GM21825 (cell line): ENCODE results near the gene ATP9B.
A peak's percentile ranks its signal among the peaks of the same experiment; 100 is the strongest.
"Not testable (repeated sequence)": the region's sequence is repeated elsewhere in the genome, so short reads cannot be mapped to it uniquely, and the experiment has no call there.

Experiments used
- ATAC-seq: cut with Tn5 transposase; IDR thresholded peaks from one replicate; pipeline ENCODE4 v1.9.1; 2021; ENCODE audit warnings: mild to moderate bottlenecking, moderate library complexity; ENCODE audit not compliant: unreplicated experiment

ATP9B gene

DNA sequence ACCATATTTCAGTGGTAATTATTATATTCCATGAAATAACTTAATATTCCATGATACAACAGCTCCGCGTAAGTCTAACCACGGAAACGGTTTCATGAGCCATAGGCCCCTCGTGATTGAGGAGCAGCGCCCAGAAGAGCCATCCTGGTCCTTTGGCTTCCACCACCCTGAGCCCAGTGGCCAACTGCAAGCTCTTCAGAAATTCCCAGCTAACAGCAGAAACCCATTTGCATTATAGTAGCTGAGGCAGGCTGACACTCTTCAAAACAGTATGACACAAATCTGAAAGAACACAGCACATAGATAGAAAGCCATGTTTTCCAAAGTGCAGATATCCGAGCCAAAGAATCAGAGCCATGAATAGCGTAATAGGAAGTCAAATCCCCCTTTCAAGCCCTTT lies 205.6 kb downstream of the ATP9B start:
- no peak for ATAC-seq

DNA sequence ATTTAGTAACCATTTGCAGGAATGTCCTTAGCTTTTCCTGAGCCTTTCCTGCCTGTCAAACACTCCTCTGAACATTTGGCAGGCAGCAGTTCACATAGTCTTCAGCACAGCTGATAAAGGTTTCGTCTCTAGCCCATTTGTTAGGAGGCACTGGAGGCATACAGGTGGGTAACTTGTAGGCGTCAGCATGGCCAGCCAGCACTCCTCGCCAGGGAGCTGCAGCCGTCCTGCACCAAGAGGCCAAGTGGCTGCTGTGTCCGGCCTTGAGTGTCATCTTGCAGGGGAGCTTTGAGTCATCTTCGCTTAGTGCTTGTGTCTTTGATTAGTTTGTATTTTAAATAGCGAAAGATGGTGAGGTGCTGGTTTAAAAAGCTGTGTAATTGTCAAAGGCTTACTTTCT lies 206.3 kb downstream of the ATP9B start:
- ATAC-seq, result no peak

DNA sequence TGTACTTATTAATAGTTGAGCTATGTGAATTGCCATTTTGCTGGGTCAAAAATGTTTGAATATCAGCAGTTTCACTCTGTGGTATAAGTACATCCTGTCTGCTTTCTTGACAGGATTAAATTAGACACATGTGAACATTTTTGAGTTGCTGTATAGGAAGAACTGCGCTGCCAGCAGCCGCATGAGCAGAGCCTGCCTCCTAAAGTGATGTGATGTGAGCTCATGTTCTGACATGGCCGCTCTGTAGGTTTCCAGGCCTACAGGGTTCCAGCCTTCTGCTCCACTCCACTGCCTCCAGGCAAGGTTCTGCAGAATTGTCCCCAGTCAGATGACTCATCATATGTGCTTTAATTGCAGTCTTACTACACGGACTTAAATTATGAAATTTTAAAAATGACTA lies 206.8 kb downstream of the ATP9B start:
- peak; percentile 89 for ATAC-seq

DNA sequence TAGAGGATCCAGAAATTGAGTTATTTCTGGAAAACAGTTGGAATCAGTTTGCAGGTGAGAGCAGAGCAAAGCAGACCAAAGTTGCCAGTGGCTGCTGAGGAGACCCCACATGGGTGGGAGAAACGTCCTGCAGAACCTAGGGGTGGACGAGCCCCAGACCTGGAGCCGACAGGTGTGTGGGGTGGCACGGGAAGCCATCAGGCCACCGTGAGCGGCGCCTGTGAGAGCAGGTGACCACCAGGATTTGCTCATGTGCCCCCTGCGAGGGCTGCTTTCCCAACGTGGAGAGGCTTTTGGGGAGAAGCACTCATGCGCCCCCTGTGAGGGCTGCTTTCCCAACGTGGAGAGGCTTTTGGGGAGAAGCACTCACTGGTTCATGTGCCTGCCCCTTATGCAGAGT lies 209.7 kb downstream of the ATP9B start:
- no peak for ATAC-seq

DNA sequence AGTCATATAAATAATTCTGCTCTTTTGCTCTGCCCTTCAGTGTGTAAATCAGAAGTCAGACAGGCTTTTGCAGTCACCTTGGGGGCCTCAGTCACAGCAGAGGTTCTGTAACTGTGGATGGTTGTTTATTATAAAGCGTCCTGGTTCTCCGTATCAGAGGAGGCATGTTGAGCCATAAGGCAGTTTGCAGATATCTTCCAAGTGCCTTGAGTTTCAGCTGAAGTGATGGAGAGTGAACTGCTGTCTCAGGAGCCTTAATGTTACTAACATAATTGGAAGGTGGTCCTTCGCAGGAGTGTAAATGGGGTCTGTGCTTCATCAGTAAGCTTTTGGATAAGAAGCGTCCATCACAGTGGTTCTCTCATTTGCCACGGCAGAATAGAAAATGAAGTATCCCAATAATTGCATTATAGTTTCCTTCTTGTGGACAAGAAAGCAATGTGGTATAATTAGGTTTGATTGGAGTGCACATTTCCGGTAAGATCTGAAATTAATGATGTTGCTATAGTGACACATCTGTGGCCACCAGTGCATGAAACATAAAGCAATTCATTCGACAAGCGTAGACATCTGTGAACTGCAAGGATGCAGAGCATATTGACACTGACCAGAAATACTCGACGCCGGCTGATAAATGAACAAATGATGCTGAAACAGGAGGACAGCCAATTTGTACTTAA lies 214.1 kb downstream of the ATP9B start:
- no peak for ATAC-seq

DNA sequence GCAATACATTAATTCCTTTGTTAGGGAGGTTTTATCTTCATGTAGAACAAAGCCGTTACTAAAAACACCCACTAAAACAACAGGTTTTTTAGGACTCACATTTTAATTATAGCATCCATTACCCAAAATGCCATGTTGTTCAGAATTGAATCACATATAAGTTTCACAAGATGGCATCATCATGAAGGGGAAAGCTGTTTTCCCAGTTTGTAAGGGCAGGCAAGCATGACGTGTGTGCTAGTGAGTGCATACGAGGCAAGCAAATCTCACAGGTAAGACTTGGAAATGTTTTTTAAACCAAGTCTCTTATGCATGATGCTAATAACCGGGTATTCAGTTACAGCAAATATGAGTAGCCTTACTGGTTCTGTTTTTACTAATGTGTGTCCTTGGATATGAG lies 214.7 kb downstream of the ATP9B start:
- ATAC-seq, result no peak

DNA sequence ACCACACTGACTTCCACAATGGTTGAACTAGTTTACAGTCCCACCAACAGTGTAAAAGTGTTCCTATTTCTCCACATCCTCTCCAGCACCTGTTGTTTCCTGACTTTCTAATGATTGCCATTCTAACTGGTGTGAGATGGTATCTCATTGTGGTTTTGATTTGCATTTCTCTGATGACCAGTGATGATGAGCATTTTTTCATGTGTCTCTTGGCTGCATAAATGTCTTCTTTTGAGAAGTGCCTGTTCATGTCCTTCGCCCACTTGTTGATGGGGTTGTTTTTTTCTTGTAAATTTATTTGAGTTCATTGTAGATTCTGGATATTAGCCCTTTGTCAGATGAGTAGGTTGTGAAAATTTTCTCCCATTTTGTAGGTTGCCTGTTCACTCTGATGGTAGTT lies 216.0 kb downstream of the ATP9B start:
- ATAC-seq, result not testable (repeated sequence)

DNA sequence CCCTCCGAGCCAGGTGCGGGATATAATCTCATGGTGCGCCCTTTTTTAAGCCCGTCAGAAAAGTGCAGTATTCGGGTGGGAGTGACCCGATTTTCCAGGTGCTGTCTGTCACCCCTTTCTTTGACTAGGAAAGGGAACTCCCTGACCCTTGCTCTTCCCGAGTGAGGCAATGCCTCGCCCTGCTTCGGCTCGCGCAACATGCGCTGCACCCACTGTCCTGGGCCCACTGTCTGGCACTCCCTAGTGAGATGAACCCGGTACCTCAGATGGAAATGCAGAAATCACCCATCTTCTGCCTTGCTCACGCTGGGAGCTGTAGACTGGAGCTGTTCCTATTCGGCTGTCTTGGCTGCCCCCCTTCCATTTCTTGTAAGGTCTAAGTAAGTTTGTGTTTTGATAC lies 221.2 kb downstream of the ATP9B start:
- not testable (repeated sequence) for ATAC-seq

DNA sequence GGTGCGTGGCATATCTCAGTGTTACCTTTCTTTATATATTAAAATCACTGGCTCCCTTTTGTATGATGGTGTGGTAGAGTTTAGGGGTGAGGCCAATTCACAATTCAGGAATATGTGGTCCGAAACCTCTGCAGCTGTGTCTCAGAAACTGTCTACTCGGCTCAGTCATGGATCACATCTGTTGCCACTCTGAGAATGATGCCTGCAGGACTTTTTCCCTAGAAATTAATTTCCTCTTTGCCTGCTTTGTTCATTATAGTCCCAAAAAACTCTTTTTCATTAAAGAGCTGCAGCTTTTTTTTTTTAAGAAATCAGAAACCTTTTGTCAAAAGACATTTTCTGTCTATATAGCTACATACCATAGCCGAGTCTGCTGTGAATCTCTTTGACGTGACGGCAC lies 221.7 kb downstream of the ATP9B start:
- no peak for ATAC-seq

DNA sequence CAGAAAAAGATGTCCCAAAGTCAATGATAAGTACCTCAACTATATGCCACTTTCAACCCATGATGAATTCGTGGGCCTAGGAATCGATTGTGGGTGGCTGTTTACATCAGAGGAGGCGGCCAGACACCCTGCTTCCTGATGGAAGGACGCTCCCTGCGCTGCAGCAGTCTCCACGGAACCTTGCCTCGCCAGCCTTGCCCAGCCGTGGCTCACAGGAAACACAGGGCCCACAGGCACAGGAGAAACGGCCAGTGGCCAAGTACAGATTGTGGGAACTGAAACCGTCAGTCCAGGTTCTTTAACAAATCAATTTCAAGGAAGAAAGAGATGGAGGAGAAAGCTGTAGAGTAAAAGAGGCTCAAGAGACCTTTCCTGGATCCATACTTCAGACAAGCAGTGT lies 225.0 kb downstream of the ATP9B start:
- ATAC-seq, result no peak

DNA sequence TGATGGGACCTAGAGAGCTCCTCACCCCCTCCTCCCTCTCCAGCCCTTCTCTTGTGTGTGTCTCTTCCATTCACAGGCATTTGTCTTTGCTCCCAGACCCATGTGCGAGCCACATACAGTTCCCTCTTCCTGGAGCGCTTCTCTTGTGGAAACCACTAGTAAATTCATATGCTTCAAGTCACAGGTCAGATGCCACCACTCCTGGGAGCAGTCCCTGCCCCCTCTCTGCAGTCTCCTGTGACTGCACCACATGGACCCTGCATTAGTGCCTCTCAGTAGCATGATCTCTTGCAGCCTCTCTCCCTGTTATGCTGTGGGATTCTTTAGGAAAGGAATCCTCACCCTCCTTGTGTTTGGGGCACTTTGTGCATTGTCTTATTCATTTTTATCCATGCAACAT lies 230.1 kb downstream of the ATP9B start:
- ATAC-seq, result no peak

DNA sequence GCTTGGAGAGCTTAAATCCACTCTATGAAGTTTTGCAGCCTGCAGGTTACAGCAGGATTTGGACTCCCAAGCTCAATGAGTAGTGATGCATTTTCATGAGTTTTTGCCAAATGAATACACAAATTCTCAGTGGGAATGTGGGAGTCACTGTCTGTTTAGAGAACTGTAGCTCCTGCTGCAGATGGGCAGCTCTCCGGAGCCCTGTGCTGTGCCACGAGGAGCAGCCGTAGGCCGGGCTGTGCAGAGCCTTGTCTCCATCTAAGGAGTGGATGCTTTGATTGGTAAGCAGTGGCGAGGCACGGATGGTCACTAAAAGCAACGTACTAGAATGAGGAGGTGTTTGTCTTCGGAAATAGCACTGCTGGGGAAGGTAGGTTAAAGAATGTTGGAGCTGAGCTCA lies 230.5 kb downstream of the ATP9B start:
- ATAC-seq, result no peak

DNA sequence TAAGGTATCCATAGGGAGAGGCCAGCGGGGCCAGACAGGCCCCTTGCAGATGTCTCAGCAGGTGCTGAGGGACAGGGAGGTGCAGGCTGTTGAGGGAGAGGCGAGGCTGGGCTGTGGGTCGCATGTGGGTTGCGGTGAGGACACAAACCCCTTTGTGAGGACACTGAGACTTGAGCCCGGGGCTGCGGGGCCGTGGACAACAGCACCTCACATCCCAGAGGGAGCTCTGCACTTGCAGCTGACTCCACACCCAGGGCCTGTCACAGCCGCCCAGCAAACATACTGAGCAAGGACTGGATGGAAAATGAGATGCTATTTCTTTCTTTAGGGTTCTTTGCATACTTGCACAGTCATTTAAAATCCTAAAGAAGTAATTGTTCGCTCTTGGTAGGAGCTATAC lies 231.2 kb downstream of the ATP9B start:
- ATAC-seq, result no peak

DNA sequence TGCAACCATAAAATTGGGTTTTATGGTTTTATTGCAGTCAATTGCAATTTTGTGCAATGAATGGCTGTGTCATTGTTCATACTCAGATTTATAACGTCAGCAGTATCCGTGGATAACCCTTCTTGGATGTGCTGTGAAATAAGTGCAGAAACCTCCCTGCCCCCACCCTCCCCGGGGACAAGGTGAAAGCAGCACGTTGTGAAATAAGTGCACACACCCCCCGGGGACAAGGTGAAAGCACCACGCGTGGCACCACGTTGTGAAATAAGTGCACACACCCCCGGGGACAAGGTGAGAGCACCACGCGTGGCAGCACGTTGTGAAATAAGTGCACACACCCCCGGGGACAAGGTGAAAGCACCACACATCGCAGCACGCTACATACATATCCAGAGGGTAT lies 232.9 kb downstream of the ATP9B start:
- ATAC-seq, result no peak

DNA sequence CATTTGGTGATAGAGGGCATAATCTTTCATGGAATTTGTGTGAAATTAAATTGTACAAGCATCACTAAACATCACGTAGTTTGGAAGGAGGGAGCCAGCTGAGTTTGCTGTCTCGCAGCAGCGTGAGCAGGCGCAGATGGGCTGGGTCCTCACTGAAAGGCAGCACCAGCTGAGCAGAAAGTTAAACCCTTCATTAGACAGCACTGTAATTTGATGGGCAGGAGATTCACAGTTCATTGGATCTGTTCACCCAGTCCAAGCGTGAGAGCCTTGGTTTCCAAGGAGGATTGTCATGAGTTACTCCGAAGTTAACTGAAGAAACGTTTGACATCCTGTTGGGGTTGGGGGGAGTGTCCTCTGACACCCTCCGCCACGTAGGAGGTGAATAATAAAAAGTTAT lies 236.7 kb downstream of the ATP9B start:
- ATAC-seq, result no peak

DNA sequence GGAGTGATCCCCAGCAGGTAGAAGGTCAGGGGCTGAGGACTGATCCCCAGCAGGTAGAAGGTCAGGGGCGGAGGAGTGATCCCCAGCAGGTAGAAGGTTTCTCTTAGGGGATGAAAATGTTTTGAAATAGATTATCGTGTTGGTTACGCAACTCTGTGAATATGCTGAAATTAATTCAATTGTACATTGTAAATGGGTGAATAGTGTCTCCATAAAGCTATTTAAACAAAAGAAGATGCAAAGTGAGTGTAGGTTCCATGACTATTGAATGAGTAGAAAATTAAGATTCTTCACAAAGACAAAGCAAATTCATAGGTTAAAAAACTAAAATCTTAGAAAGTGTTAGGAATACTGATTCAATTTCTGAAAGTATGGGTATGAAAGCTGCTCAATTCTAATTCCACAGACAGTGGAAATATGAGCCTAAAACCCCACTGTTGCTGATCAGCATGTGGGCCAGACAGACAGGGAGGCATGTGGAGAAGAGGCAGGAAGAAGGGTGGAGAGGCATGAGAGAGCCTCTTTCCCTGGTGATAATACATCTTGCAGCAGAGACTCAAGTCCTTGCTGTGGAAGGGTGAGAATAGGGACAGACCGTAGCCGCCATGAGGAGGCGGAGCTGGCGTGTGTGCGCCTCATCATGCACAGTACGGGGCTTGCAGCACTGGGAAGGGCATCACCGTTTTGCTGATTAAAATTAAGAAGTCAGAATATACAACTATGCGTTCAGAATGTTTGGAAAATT lies 240.6 kb downstream of the ATP9B start:
- no peak for ATAC-seq

DNA sequence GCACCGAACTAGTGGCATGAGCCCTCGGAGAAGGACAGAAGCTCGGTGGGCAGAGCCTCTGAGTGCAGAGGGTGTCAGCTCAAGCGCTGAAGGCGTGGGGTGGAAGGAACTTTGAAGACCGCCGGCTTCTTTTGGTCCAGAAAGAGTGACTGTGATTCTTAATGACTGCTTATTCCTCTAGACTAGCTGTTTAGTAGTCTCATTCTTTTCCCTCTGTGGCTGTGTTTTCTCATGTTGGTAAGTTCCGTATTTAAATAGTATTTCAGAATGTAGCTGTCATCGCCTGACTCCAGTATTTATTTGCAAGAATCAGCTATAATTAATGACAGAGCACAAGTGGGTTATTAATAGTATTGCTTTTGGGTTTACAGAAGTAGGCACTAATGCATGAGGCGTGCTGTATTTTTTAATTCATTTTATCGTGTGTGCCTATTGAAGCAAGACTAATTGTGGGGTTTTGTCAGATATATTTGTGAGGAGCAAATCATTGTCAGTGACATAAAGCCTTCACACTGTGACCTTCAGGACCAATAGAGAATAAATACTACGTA lies 245.7 kb downstream of the ATP9B start:
- no peak for ATAC-seq

DNA sequence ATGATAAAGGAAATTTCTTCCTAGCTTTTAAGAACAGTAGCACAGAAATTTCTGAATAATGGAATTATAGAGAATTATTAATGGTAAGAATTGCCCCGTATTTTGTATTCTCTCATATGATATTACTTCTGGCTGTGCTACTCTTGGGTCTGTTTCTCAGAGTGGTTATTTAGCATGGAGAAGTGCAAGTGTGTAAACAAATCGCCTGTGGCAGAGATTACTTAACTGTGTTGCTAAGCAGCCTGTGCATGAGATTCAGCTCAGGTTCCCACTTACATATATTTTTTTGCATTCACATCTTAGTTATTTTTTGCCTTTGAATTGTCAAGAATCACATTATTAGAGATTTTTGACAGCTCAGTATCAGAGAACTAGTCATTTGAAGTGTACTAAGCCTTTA lies 246.4 kb downstream of the ATP9B start:
- ATAC-seq, result no peak

DNA sequence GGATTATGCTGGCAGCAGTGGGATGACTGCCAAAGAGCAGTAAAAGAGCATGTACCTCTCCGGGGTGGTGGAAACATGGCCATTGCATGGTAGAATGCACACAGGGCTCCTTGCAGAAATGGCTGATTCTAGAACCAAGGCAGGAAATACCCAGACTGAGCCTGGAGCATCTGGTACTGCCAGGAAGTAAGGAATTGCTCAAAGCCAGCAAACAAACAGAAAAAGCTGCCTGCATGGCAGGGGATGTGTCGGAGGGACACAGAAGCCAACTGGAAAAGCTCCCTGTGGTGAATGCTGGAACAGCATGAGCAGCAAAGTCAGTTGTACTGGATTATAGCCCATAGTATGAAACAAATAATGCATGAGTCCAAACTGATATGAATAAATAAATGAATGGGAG lies 248.5 kb downstream of the ATP9B start:
- no peak for ATAC-seq

DNA sequence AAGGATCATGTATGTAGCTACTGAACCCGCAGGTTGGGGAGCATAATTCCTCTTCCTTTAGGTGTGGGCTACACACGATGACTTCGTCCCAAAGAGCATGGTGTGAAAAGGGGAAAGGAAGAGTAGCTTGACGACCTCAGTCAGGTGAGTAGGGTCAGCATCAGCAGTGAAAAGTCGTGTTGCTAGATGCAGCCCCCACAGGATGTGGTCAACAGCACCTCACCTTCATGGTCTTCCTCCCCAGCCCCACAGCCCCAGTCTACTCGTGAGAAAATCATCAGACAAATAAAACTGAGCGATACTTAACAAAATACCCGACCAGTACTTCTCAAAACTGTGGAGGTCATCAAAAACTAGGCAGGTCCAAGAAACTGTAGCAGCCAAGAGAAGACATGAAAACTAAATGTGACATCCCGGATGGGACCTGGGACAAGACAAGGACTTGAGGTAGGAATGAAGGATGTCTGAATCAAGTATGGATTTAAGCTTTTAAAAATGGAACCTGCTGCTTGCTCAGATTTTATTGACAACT lies 249.0 kb downstream of the ATP9B start:
- ATAC-seq, result no peak

DNA sequence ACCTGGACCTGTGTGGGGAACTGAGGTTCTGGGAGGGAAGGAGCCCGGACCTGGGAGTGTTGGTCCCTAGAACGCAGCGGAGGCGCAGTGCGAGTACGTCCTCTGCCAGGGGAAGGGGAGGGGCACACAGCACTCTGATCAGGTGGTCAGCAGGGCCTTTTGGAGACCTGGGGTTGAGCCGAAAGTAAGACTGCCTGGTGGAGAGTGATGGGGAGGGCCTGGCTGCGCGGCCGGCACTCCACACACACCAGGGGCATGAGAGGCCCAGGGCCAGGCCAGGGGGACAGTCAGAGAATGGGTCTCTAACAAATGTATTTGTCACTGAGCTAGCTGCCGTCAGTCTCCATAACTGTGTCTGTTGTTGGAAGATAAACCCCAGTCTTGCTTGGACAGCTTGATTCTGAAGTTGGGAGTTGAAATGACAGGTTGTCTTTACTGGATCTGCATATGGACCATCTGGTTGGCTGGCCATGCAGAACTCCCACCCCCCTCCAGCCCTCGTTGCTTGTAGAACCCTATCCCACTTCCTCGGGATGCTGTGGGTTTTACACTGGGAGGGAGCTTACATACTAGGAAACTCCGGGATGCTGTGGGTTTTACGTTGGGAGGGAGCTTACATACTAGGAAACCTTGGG lies 251.1 kb downstream of the ATP9B start:
- ATAC-seq, result no peak
